ELF-1 (cell line): ENCODE measurements around the gene COMMD1.
"Not testable (repeated sequence)": the region's sequence is repeated elsewhere in the genome, so short reads cannot be mapped to it uniquely, and the experiment has no call there.

Experiments used
- DNase-seq: peaks from one replicate; pipeline ENCODE4 v3.0.0-alpha.2; 2016; ENCODE audit warnings: low read depth, low spot score

Gene COMMD1

DNA sequence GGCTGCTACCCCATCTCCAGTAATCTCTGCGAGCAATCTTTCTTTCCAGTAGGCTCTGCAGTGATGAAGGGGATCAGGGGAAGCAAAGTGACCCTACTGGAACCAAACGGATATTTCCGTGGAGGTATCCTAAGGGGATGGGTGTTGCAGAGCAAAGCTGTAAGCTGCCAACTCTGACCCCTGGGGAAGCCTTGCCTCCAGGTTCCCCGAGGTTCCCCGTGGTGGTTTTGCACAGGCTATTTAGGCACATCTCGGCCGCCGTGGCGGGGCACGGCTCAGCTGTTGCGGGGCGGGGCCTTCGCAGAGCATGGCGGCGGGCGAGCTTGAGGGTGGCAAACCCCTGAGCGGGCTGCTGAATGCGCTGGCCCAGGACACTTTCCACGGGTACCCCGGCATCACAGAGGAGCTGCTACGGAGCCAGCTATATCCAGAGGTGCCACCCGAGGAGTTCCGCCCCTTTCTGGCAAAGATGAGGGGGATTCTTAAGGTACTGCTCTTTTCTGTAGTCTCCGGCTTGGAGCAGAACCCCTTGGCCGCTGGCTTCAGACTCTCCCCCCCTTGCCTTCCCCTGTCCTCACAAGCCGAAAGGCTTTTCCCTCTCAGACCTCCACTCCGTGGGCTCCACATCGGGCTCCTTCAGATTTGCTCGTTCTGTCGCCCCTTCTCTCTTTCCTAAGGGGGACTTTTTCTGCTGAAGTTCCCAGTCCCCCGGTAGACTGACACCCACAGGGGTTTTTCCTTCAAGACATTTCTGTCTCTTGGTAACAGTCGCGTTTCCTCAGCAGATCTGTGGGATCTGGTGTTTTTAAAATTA is at the start of gene COMMD1:
COMMD1 (plus strand) TSS at position 303 of the 814 bp plus-strand sequence; CDS start at position 308, 5 bp downstream.
- DNase-seq: peak; percentile 73

DNA sequence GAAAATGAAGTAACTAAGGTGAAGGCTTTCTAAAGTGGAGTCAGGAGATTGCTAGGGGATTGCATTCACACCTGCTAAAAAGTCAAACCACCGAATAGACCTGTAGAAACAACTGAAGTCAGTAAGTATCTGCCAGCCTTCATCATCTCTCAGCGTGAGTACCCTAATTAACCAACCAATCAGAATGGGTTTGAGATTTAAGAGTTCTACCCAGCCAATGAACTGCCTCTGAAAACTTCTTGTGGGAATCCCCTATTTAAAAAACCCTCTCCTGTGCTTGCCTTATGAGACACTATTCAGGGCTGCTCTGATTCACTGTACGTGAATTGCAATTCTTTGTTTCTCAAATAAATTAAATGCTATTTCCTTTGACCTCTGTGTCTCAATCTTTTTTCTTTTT is 48.2 kb upstream of the COMMD1 start:
- no peak for DNase-seq

DNA sequence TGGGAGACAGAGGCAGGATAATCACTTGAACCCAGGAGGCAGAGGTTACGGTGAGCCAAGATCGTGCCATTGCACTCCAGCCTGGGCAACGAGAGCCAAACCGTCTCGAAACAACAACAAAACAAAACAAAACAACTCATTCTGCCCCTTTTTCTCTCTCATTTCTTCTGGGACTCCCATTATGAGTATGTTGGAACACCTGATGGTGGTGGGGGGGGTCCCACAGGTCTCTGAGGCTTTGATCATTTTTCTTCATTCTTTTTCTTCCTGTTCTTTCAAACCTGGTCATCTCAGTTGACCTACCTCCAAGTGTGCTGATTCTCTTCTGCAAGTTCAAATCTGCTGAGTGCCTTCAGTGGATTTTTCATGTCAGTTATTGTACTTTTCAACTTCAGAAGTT is 43.4 kb upstream of the COMMD1 start:
- no peak for DNase-seq

DNA sequence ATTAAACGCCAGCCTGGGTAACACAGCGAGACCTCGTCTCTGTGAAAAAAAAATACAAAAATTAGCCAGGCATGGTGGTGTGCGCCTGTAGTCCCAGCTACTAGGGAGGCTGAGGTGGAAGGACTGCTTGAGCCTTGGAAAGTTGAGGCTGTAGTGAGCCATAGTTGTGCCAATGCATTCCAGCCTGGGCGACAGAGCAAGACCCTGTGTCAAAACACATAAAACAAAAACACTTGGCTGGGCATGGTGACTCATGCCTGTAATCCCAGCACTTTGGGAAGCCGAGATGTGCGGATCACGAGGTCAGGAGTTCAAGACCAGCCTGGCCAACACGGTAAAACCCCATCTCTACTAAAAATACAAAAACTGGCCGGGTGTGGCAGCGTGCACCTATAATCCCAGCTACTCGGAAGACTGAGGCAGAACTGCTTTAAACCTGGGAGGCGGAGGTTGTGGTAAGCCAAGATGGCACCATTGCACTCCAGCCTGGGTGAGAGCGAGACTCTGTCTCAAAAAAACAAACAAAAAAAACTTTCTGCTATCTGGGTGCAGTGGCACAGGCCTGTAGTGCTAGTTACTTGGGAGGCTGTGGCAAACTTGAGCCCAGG is 38.9 kb upstream of the COMMD1 start:
- not testable (repeated sequence) for DNase-seq

DNA sequence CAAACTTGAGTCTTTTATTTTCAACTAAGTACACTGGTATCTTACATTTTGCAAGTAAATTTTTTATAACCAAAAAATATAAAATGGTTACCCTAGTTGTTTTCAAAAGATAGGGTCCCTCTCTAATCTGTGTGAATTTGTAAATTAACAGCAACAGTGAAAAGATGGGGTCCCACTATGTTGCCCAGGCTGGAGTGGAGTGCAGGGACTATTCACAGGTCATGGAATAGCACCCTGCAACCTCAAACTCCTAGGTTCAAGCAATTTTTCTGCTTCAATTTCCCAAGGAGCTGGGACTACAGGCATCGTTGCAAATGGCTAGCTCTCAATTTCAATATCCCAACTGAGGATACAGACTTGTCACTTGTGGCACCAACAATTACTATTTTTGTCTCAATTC is 29.1 kb upstream of the COMMD1 start:
- no peak for DNase-seq

DNA sequence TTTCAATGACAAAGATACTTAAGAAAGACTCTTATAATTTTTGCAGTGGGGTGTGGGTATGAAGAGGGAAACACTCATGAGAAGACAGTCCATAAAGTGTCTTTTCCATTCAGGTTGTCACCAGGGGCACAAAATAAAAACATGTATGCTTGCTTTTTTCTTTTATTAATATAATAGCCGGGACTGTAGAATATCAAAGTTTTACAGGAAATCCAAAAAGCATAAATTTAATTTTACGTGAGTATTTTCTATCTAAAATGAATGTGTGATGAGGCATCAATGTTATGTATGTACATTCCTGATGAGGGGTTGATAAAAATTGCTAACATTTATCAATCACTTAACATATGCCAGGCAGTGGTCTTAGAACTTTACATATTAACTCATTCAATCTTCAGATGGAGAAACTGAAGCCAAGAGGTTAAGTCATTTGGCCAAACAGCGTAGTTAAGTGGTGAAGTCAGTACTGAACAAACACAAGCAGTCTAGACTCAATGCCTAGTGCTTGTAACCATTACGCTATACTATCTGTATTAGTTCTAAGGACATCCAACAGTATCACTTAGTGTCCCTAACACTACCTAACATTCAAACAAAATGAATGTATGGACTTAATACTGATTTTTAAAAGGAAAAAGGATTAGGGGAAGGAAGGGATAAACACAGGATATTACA is 27.8 kb upstream of the COMMD1 start:
- no peak for DNase-seq

DNA sequence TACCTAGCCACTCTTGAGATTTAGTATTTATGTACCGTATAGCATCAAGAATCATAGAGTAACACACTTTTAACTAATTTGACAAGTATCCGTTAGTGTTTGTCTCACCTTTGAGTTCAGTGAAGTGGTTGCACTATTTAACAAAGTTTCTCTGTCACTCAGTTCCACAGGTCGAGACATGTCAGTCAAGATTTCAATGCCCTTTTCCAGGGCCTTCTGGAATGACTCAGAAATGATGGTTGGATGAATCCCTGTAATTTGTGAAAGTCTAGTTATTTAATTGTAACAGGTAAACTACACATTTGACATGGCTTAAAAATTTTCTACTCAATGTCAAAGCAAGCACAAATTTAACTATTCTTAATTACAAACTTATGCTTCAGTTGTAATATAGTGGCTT is 26.7 kb upstream of the COMMD1 start:
- no peak for DNase-seq

DNA sequence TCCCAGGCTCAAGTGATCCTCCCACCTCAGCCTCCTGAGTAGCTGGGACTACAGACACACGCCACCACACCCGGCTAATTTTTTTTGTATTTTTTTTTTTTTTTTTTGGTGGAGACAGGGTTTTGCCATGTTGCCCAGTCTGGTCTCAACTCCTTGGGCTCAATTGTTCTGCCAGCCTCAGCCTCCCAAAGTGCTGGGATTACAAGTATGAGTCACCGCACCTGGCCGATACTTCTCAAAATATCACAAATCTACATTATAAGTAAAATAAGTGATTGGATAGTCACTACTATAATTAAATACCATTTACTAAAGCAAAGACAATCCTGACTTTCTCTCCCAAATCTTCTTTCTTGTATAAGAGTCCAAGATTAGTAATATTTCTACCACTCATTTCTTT is 26.1 kb upstream of the COMMD1 start:
- DNase-seq: not testable (repeated sequence)

DNA sequence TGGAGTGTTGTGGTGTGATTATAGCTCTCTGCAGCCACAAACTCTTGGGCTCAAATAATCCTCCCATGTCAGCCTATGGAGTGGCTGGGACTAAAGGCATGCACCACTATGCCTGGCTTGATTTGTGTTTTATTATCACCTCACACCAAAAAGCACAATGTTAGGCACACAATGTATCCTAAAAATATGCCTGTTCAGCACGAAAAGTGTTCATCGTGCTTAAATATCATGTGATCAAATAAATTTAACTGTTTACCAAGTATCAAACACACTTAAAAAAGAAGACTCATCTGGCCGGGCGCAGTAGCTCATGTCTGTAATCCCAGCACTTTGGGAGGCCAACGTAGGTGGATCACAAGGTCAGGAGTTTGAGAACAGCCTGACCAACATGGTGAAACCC is 22.6 kb upstream of the COMMD1 start:
- DNase-seq: no peak

DNA sequence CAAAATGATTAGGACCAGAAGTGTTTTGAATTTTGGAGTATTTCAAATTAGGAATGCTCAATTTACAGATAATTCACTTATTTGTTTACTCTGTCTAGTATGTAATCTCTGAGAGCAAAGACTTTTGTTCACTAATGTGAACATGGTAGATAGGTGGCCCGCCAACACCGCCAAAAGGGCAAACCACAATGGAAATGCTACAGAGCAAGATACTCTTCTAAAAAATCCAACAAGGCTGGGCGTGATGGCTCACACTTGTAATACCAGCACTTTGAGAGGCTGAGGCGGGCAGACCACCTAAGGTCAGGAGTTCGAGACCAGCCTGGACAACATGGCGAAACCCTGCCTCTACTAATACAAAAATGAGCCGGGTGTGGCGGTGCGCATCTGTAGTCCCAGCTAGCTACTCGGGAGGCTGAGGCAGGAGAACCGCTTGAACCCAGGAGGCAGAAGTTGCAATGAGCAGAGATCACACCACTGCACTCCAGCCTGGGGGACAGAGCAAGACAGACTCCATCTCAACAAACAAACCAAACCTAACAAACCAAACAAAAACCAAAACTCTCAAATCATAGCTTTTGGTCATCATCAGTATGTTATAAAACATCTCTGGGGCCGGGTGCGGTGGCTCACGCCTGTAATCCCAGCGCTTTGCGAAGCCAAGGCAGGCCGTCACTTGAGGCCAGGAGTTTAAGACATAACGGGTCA is 19.4 kb upstream of the COMMD1 start:
- peak; percentile 9 for DNase-seq

DNA sequence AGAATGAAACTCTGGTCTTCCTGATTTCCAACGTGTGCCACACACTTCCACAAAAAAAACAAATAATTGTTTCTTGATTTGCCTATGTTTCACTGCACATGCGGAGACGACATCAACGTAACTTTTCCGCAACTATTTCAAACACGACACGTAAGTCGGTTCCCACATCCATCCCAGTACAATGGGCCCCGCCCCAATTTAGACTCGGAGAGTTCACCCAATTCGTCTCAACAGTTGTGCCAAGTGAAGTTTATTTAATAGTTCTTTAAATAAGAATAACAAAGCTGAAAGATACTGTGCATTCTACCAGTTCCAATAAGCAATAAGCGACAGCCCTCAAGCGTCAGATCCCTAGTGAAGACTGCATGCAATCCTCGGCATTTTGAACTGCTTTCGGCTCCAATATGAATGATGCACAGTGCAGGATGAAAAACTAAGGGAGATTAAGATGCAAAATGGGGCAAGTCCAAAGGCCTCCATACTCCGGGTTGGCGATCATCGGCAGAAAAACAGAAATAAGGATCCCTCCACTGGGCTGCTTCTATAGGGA is 17.7 kb upstream of the COMMD1 start:
- peak; percentile 21 for DNase-seq

DNA sequence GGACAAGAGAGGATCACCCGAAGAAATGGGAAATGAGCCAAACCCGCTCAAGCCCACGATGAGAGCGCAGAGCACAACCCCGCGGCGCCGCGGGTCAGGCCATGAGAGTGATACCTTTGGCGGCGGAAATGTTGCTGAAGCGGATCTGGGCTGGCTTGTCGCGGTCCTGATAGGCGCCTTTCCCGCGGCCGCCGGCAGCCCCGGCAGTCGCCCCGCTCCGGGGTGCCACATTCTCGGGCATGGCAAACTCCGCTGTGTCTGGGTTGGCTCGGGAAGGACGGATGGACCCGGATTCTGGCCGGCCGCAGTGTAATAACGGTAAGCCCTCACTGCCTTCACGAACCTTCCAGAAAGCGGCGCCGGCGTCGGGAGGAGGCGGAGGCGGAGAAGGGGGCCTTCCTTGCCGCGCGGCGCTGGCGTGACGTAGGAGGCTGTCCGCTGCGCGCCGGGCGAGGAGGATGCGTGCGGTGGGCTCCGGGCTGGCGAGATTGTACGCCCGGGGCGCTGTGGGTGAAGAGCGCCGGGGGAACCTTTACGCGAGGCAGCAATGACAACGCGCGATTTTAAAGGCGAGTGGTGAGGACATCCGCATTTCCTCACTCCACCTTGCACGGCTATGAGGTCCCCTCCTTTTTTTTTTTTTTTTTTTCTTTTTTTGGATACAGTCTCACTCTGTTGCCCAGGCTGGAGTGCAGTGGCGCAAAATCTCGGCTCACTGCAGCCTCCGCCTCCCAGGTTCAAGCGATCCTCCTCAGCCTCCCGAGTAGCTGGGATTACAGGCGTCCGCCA is 17.0 kb upstream of the COMMD1 start, which contains the start of gene CCT4:
CCT4 (minus strand) TSS at position 390 of the 789 bp plus-strand sequence; CDS start at position 241, 149 bp downstream.
- DNase-seq: peak; percentile 96

DNA sequence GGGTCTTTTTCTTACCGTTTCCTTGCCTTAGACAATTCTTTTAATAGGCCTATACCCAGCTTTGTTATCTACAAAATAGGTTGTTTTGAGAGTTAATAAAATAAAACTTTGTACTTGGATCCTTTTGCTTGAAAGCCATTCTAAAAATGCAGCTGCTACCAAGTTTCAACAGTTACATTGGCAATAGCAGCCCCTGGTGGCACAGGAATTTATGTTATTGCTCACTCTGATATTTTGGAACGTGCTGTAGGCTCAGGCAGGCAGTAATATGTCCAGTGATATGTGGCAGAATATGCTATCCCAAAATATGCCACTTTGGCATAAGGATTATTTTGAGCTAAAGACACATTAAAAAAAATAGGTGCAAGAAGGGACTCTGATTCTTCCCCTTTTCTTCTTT is 6.7 kb upstream of the COMMD1 start:
- DNase-seq: no peak

DNA sequence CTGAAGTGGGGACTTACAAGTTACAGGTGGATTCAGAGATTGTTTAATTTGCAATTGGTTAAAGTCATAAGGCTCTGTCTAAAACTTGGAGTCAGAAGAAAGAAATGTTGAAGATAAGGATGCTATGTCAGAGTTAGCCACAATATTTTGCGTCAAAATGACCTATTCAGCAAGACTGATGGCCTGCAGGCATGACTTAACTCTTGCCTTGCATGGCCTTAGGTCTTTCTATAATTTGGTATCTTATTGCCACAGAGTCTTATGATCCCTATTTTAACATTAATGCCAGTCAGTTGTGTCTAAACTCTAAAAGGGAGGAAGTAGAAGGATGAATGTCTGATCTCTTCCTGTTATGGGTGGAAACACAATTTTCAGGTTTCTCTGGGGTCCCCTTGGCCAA is 5.2 kb upstream of the COMMD1 start:
- no peak for DNase-seq

DNA sequence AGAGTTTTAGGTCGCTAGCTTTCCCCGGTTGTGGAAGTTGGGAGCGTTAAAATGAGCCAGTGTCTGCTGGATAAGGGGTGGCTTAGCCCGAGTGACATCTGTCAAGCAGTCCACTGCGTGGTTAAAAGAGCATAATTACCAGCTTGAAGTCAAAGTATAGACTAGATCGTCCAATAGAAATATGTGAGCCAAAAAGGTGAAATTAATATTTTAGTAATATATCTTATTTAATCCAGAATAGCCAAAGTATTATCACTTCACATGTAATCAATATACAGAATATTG is 654 bp downstream of the COMMD1 start:
- no peak for DNase-seq

DNA sequence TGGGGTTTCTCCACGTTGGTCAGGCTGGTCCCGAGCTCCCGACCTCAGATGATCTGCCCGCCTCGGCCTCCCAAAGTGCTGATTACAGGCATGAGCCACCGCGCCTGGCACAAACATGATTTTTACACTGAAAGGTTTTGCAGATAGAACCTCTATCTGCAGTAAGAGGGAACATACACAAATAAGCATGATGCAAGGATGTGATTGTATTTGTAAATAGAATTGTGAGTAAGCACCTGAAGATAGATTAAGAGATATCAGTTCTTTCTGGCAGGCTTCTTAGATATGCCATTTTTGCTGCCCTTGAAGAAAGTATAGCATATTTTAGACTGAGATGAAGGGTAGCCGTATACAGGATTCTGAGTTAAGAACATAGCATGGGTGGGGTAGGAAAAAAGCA is 3.6 kb downstream of the COMMD1 start:
- no peak for DNase-seq

DNA sequence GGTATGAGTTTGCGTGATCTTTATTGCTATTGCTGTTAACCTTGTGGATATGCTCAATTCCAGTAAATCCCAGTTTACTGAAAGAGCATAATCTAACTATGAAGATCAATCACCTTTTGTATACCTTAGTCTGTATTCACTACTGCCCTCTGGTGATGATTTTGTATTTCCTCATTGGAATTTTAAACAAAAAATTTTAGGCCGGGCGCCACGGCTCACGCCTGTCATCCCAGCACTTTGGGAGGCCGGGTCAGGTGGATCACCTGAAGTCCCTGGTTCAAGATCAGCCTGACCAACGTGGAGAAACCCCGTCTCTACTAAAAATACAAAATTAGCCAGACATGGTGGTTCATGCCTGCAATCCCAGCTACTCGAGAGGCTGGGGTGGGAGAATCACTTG is 5.1 kb downstream of the COMMD1 start:
- DNase-seq: no peak

DNA sequence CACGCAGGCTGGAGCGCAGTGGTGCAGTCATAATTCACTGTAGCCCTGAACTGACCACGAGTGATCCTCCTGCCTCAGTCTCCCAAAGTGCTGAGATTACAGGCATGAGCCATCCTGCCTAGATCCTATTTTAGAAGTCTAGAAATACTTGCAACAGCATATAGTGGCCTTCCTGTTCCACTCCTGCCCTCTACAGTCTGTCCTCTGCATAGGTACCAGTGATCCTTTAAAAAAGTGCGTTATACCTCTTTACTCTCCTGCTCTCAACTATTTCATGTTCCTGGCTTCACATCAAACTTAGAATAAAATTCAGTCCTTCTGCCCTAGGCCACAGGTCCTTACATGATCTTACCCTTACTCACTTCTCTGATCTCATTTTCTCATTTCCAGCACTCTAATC is 6.0 kb downstream of the COMMD1 start:
- DNase-seq: no peak

DNA sequence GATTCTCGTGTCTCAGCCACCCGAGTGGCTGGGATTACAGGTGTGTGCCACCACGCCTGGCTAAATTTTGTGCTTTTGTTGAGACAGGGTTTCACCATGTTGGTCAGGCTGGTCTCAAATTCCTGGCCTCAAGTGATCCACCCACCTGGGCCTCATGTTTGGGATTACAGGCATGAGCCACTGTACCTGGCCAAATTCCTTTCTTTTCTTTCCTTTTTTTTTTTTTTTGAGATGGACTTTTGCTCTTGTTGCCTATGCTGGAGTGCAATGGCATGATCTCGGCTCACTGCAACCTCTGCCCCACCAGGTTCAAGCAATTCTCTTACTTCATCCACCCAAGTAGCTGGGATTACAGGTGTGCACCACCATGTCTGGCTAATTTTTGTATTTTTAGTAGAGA is 9.3 kb downstream of the COMMD1 start:
- DNase-seq: not testable (repeated sequence)

DNA sequence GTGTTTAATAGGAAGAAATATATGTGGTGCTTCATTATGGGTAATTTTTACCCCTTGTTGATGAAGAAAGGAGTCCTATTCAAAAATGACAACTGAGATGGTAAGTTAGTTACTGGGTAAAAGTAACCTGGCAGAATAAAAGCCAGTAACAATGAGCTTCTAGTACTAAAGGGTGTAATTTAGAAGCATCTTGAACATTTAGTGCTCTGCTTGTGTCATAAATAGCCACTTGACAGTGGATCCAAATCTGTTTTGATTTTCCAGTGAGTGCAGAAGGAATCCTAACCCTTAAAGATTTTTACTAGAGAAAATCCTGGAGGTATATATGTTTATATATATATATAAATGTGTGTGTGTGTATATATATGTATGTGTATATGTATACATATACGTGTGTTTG is 15.1 kb downstream of the COMMD1 start:
- DNase-seq: no peak

DNA sequence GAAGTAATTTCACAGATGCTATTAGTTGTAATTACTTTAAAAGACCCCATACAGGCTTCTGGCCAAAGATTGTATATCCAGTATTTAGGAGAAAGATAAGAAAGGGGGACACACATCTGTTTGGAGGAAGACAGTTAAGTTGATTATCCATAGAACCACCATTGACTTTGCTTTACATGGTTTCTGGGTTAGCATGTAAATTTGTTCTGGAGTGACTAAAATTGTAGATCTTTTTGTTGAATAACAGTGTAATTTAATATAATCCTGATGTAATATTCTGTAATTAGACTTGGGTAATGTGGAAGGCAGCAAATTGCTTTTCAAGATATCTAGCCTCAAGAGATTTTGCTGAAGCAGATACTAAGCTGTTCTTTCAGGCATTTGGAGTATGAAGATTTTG is 17.2 kb downstream of the COMMD1 start:
- no peak for DNase-seq
